ENCODE measurements around the gene PCDHA13.
"Not testable (repeated sequence)": the region's sequence is repeated elsewhere in the genome, so short reads cannot be mapped to it uniquely, and the experiment has no call there.

Gene PCDHA13, protein sequence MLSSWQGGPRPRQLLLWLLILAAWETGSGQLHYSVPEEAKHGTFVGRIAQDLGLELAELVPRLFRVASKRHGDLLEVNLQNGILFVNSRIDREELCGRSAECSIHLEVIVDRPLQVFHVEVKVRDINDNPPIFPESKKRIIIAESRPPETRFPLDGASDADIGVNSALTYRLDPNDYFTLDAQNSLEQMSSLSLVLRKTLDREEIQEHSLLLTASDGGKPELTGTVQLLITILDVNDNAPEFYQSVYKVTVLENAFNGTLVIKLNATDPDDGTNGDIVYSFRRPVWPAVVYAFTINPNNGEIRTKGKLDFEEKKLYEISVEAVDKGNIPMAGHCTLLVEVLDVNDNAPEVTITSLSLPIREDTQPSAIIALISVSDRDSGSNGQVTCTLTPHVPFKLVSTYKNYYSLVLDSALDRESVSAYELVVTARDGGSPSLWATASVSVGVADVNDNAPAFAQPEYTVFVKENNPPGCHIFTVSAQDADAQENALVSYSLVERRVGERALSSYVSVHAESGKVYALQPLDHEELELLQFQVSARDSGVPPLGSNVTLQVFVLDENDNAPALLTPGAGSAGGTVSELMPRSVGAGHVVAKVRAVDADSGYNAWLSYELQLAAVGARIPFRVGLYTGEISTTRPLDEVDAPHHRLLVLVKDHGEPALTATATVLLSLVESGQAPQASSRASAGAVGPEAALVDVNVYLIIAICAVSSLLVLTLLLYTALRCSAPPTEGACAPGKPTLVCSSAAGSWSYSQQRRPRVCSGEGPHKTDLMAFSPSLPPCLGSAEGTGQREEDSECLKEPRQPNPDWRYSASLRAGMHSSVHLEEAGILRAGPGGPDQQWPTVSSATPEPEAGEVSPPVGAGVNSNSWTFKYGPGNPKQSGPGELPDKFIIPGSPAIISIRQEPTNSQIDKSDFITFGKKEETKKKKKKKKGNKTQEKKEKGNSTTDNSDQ

DNA sequence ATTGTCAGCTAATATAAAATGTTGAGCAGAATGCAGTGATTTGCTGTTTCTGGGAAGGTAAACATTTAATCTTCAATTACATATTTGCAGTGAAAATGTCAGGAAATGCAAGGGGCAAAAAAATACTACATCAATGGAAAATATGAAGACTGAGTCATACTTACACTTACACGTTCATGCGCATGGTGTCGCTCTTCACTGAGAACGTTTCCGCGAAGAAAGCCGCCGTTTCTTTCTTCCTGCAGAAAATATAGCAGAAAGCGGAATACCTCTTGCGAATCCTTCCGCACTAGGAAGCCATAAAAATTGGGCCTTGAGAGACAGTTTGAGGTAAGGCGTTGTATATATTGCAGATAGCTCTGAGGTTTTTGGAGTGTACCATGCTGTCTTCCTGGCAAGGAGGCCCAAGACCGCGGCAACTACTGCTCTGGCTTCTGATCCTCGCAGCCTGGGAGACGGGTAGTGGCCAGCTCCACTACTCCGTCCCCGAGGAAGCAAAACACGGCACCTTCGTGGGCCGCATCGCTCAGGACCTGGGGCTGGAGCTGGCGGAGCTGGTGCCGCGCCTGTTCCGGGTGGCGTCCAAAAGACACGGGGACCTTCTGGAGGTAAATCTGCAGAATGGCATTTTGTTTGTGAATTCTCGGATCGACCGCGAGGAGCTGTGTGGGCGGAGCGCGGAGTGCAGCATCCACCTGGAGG is at the start of gene PCDHA13:
TSS of gene PCDHA13 (plus strand) at position 236 of the 702 bp plus-strand sequence. CDS start at position 381, 145 bp downstream.
- TF ChIP-seq, protein P1, sequence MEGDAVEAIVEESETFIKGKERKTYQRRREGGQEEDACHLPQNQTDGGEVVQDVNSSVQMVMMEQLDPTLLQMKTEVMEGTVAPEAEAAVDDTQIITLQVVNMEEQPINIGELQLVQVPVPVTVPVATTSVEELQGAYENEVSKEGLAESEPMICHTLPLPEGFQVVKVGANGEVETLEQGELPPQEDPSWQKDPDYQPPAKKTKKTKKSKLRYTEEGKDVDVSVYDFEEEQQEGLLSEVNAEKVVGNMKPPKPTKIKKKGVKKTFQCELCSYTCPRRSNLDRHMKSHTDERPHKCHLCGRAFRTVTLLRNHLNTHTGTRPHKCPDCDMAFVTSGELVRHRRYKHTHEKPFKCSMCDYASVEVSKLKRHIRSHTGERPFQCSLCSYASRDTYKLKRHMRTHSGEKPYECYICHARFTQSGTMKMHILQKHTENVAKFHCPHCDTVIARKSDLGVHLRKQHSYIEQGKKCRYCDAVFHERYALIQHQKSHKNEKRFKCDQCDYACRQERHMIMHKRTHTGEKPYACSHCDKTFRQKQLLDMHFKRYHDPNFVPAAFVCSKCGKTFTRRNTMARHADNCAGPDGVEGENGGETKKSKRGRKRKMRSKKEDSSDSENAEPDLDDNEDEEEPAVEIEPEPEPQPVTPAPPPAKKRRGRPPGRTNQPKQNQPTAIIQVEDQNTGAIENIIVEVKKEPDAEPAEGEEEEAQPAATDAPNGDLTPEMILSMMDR (conservative IDR thresholded peaks at IDR 0.05; ENCODE audit: low read depth, low read length) = no peak
- H3K4me3 ChIP-seq (ENCODE audit: low read depth, low read length) = no peak within 1 kb of the TSS
- DNase-seq (ENCODE audit: low read depth) = no peak

DNA sequence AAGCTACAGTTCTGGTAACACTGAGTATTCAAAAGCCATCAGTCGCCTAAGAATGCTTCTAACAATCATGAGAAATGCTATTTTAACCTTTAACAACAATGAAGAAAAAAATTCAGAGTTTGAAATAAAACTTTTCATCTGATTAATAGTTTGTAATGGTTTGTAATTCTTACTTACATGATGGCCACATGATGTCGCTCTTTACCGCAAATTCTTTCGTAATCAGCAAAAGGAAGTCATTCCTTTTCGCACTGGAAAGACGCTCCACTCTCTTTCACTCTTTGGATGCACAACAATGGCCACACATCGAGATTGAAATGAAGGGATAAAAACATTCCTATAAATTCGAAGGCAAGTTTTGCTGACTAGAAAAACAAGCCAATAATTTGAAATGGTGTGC is 47.9 kb upstream of the PCDHA13 start, which contains the start of gene PCDHA7:
TSS of gene PCDHA7 (plus strand) at position 277 of the 400 bp plus-strand sequence. CDS start at position 392, 115 bp downstream.
- no peak within 1 kb of the TSS for H3K4me3 ChIP-seq (ENCODE audit: low read depth, low read length)
- no peak for DNase-seq (ENCODE audit: low read depth)

DNA sequence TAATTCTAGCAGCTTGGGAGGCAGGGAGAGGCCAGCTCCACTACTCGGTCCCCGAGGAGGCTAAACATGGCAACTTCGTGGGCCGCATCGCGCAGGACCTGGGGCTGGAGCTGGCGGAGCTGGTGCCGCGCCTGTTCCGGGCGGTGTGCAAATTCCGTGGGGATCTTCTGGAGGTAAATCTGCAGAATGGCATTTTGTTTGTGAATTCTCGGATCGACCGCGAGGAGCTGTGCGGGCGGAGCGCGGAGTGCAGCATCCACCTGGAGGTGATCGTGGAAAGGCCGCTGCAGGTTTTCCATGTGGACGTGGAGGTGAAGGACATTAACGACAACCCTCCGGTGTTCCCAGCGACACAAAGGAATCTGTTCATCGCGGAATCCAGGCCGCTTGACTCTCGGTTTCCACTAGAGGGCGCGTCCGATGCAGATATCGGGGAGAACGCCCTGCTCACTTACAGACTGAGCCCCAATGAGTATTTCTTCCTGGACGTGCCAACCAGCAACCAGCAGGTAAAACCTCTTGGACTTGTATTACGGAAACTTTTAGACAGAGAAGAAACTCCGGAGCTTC is 47.4 kb upstream of the PCDHA13 start:
- DNase-seq (ENCODE audit: low read depth); H3K4me3 ChIP-seq (ENCODE audit: low read depth, low read length): not testable (repeated sequence)

More for the DNA sequence above, 47.9 kb upstream of the PCDHA13 start, which contains the start of gene PCDHA7:
- TF ChIP-seq, protein P1 (conservative IDR thresholded peaks at IDR 0.05; ENCODE audit: low read depth, low read length) = no peak

DNA sequence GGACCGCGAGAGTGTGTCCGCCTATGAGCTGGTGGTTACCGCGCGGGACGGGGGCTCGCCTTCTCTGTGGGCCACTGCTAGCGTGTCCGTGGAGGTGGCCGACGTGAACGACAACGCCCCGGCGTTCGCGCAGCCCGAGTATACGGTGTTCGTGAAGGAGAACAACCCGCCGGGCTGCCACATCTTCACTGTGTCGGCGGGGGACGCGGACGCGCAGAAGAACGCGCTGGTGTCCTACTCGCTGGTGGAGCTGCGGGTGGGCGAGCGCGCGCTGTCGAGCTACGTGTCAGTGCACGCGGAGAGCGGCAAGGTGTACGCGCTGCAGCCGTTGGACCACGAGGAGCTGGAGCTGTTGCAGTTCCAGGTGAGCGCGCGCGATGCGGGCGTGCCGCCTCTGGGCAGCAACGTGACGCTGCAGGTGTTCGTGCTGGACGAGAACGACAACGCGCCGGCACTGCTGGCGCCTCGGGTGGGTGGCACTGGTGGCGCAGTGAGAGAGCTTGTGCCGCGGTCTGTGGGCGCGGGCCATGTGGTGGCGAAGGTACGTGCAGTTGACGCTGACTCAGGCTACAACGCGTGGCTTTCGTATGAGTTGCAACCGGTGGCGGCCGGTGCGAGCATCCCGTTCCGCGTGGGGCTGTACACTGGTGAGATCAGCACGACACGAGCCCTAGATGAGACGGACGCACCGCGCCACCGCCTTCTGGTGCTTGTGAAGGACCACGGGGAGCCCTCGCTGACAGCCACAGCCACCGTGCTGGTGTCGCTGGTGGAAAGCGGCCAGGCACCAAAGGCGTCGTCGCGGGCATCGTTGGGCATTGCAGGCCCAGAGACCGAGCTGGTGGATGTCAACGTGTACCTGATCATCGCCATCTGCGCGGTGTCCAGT is 46.1 kb upstream of the PCDHA13 start:
- no peak for DNase-seq (ENCODE audit: low read depth)
- H3K4me3 ChIP-seq (ENCODE audit: low read depth, low read length) = no peak overlapping the region
- TF ChIP-seq, protein P1 (conservative IDR thresholded peaks at IDR 0.05; ENCODE audit: low read depth, low read length) = no peak

DNA sequence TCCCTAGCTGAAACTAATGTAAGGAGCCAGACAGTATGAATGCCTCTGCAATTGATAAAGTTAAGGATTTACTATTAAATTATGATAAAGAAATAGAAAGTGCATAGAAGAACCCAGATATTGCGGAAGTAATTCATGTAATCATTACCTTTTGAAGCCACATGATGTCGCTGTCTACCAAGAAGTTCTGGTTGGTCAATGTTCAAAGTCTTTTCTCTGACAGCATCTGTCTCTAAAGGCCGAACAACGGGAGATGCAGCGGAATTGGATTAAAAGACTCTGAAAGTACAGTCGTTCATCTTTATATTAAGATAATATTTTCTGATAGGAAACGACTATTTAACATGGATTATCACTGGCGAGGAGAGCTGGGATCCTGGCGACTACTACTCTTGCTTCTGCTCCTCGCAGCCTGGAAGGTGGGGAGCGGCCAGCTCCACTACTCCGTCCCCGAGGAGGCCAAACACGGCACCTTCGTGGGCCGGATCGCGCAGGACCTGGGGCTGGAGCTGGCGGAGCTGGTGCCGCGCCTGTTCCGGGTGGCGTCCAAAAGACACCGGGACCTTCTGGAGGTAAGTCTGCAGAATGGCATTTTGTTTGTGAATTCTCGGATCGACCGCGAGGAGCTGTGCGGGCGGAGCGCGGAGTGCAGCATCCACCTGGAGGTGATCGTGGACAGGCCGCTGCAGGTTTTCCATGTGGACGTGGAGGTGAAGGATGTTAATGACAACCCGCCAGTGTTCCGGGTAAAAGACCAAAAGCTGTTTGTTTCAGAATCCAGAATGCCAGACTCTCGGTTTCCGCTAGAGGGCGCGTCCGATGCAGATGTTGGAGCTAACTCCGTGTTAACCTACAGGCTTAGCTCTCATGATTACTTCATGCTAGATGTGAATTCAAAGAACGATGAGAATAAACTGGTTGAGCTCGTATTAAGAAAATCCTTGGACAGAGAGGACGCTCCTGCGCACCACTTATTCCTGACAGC is 40.7 kb upstream of the PCDHA13 start, which contains the start of gene PCDHA8:
TSS of gene PCDHA8 (plus strand) at position 210 of the 985 bp plus-strand sequence. CDS start at position 345, 135 bp downstream.
- TF ChIP-seq, protein P1 (conservative IDR thresholded peaks at IDR 0.05; ENCODE audit: low read depth, low read length) = no peak
- no peak for DNase-seq (ENCODE audit: low read depth)
- H3K4me3 ChIP-seq (ENCODE audit: low read depth, low read length) = no peak within 1 kb of the TSS

Data from choroid plexus epithelial cell (primary cell).